ENCODE results near the gene CMIP.

The CMIP gene

GRCh38 chr16:81444448-81445121, at the start of gene CMIP:
TSS of gene CMIP (plus strand) at chr16:81444808.
- no peaks in the 10 kb centered on the region for H3K27me3 ChIP-seq (ENCODE audit: control insufficient read depth in 2 of 2, insufficient read depth in 2 of 2, low read length in 2 of 2)
- H3K9ac ChIP-seq (ENCODE audit: low read depth in 1 of 2, low read length in 2 of 2) = peak within 1 kb of the TSS; percentile 85 to 99
- H3K9me3 ChIP-seq (ENCODE audit: control insufficient read depth in 2 of 2, low read length in 2 of 2) = no peaks in the 10 kb centered on the region
- H3K4me3 ChIP-seq (ENCODE audit: low read length in 2 of 2) = peak within 1 kb of the TSS; percentile 87 to 91
- peak within 1 kb of the TSS; percentile 92 to 95 for H3K27ac ChIP-seq (ENCODE audit: low read depth in 2 of 2, low read length in 2 of 2)
- no peaks in the 10 kb centered on the region for H3K36me3 ChIP-seq (ENCODE audit: control insufficient read depth in 2 of 2, insufficient read depth in 2 of 2, low read length in 2 of 2)
- H3K4me1 ChIP-seq (ENCODE audit: control insufficient read depth in 2 of 2, insufficient read depth in 2 of 2, low read length in 2 of 2) = peaks cover 32% of the 10 kb centered on the region in 2 donors

GRCh38 chr16:81394966-81395655, 49.5 kb upstream of the CMIP start:
- Histone ChIP-seq H3K4me3 (ENCODE audit: low read length in 2 of 2) (no peak overlapping the region), H3K27ac (ENCODE audit: low read depth in 2 of 2, low read length in 2 of 2) (no peak overlapping the region), H3K9ac (ENCODE audit: low read depth in 1 of 2, low read length in 2 of 2) (no peak overlapping the region)

GRCh38 chr16:81397058-81397878, 47.3 kb upstream of the CMIP start:
- Histone ChIP-seq H3K4me3 (ENCODE audit: low read length in 2 of 2) (no peak overlapping the region), H3K9ac (ENCODE audit: low read depth in 1 of 2, low read length in 2 of 2) (no peak overlapping the region), H3K27ac (ENCODE audit: low read depth in 2 of 2, low read length in 2 of 2) (no peak overlapping the region)

More at GRCh38 chr16:81394966-81395655, 49.5 kb upstream of the CMIP start:
- Histone ChIP-seq H3K27me3 (ENCODE audit: control insufficient read depth in 2 of 2, insufficient read depth in 2 of 2, low read length in 2 of 2) (no peaks in the 10 kb centered on the region), H3K36me3 (ENCODE audit: control insufficient read depth in 2 of 2, insufficient read depth in 2 of 2, low read length in 2 of 2) (peaks cover 8 to 10% of the 10 kb centered on the region in 2 donors), H3K4me1 (ENCODE audit: control insufficient read depth in 2 of 2, insufficient read depth in 2 of 2, low read length in 2 of 2) (no peaks in the 10 kb centered on the region), H3K9me3 (ENCODE audit: control insufficient read depth in 2 of 2, low read length in 2 of 2) (no peaks in the 10 kb centered on the region)

GRCh38 chr16:81397879-81398520, 46.6 kb upstream of the CMIP start:
- no peak overlapping the region for H3K27ac ChIP-seq (ENCODE audit: low read depth in 2 of 2, low read length in 2 of 2)
- H3K36me3 ChIP-seq (ENCODE audit: control insufficient read depth in 2 of 2, insufficient read depth in 2 of 2, low read length in 2 of 2) = no peaks in the 10 kb centered on the region
- no peaks in the 10 kb centered on the region for H3K4me1 ChIP-seq (ENCODE audit: control insufficient read depth in 2 of 2, insufficient read depth in 2 of 2, low read length in 2 of 2)
- no peak overlapping the region for H3K4me3 ChIP-seq (ENCODE audit: low read length in 2 of 2)
- H3K9me3 ChIP-seq (ENCODE audit: control insufficient read depth in 2 of 2, low read length in 2 of 2) = no peaks in the 10 kb centered on the region
- H3K27me3 ChIP-seq (ENCODE audit: control insufficient read depth in 2 of 2, insufficient read depth in 2 of 2, low read length in 2 of 2) = no peaks in the 10 kb centered on the region
- no peak overlapping the region for H3K9ac ChIP-seq (ENCODE audit: low read depth in 1 of 2, low read length in 2 of 2)

More at GRCh38 chr16:81397058-81397878, 47.3 kb upstream of the CMIP start:
- no peaks in the 10 kb centered on the region for H3K4me1 ChIP-seq (ENCODE audit: control insufficient read depth in 2 of 2, insufficient read depth in 2 of 2, low read length in 2 of 2)
- H3K27me3 ChIP-seq (ENCODE audit: control insufficient read depth in 2 of 2, insufficient read depth in 2 of 2, low read length in 2 of 2) = no peaks in the 10 kb centered on the region
- no peaks in the 10 kb centered on the region for H3K9me3 ChIP-seq (ENCODE audit: control insufficient read depth in 2 of 2, low read length in 2 of 2)
- H3K36me3 ChIP-seq (ENCODE audit: control insufficient read depth in 2 of 2, insufficient read depth in 2 of 2, low read length in 2 of 2) = peaks cover 0 to under 1% of the 10 kb centered on the region in 2 donors

- no peak overlapping the region for H3K4me3 ChIP-seq (ENCODE audit: low read length in 2 of 2)
- no peaks in the 10 kb centered on the region for H3K36me3 ChIP-seq (ENCODE audit: control insufficient read depth in 2 of 2, insufficient read depth in 2 of 2, low read length in 2 of 2)
- H3K27me3 ChIP-seq (ENCODE audit: control insufficient read depth in 2 of 2, insufficient read depth in 2 of 2, low read length in 2 of 2) = no peaks in the 10 kb centered on the region
- H3K27ac ChIP-seq (ENCODE audit: low read depth in 2 of 2, low read length in 2 of 2) = no peak overlapping the region
- peaks cover 4 to 5% of the 10 kb centered on the region in 2 donors for H3K4me1 ChIP-seq (ENCODE audit: control insufficient read depth in 2 of 2, insufficient read depth in 2 of 2, low read length in 2 of 2)
- H3K9ac ChIP-seq (ENCODE audit: low read depth in 1 of 2, low read length in 2 of 2) = no peak overlapping the region
- no peaks in the 10 kb centered on the region for H3K9me3 ChIP-seq (ENCODE audit: control insufficient read depth in 2 of 2, low read length in 2 of 2)
Measured at GRCh38 chr16:81399909-81400308, 44.7 kb upstream of the CMIP start.

- no peaks in the 10 kb centered on the region for H3K27me3 ChIP-seq (ENCODE audit: control insufficient read depth in 2 of 2, insufficient read depth in 2 of 2, low read length in 2 of 2)
- no peak overlapping the region for H3K4me3 ChIP-seq (ENCODE audit: low read length in 2 of 2)
- no peaks in the 10 kb centered on the region for H3K9me3 ChIP-seq (ENCODE audit: control insufficient read depth in 2 of 2, low read length in 2 of 2)
- H3K27ac ChIP-seq (ENCODE audit: low read depth in 2 of 2, low read length in 2 of 2) = no peak overlapping the region
- no peak overlapping the region for H3K9ac ChIP-seq (ENCODE audit: low read depth in 1 of 2, low read length in 2 of 2)
- peaks cover 5 to 7% of the 10 kb centered on the region in 2 donors for H3K4me1 ChIP-seq (ENCODE audit: control insufficient read depth in 2 of 2, insufficient read depth in 2 of 2, low read length in 2 of 2)
- no peaks in the 10 kb centered on the region for H3K36me3 ChIP-seq (ENCODE audit: control insufficient read depth in 2 of 2, insufficient read depth in 2 of 2, low read length in 2 of 2)
Measured at GRCh38 chr16:81401035-81401950, 43.3 kb upstream of the CMIP start.

- Histone ChIP-seq H3K4me3 (ENCODE audit: low read length in 2 of 2) (no peak overlapping the region), H3K36me3 (ENCODE audit: control insufficient read depth in 2 of 2, insufficient read depth in 2 of 2, low read length in 2 of 2) (no peaks in the 10 kb centered on the region), H3K9me3 (ENCODE audit: control insufficient read depth in 2 of 2, low read length in 2 of 2) (no peaks in the 10 kb centered on the region), H3K4me1 (ENCODE audit: control insufficient read depth in 2 of 2, insufficient read depth in 2 of 2, low read length in 2 of 2) (peaks cover 5 to 7% of the 10 kb centered on the region in 2 donors), H3K9ac (ENCODE audit: low read depth in 1 of 2, low read length in 2 of 2) (no peak overlapping the region), H3K27ac (ENCODE audit: low read depth in 2 of 2, low read length in 2 of 2) (no peak overlapping the region), H3K27me3 (ENCODE audit: control insufficient read depth in 2 of 2, insufficient read depth in 2 of 2, low read length in 2 of 2) (no peaks in the 10 kb centered on the region)
Measured at GRCh38 chr16:81403208-81403600, 41.4 kb upstream of the CMIP start.

GRCh38 chr16:81403601-81404391, 40.8 kb upstream of the CMIP start:
- Histone ChIP-seq H3K27me3 (ENCODE audit: control insufficient read depth in 2 of 2, insufficient read depth in 2 of 2, low read length in 2 of 2) (no peaks in the 10 kb centered on the region), H3K4me3 (ENCODE audit: low read length in 2 of 2) (peak overlapping the region; percentile 56 to 63), H3K9ac (ENCODE audit: low read depth in 1 of 2, low read length in 2 of 2) (peak overlapping the region in 1 of 2 donors; percentile 26), H3K36me3 (ENCODE audit: control insufficient read depth in 2 of 2, insufficient read depth in 2 of 2, low read length in 2 of 2) (no peaks in the 10 kb centered on the region), H3K27ac (ENCODE audit: low read depth in 2 of 2, low read length in 2 of 2) (no peak overlapping the region), H3K4me1 (ENCODE audit: control insufficient read depth in 2 of 2, insufficient read depth in 2 of 2, low read length in 2 of 2) (peaks cover 5 to 7% of the 10 kb centered on the region in 2 donors), H3K9me3 (ENCODE audit: control insufficient read depth in 2 of 2, low read length in 2 of 2) (no peaks in the 10 kb centered on the region)

All from mucosa of rectum (tissue), 2 donors.